Activated naive CD4-positive, alpha-beta T cell treated with anti-CD3 and anti-CD28 coated beads, Interleukin-2, amount 50 U/mL, for 72 hours (primary cell): ENCODE data around the gene FAM118B. TPM values are rescaled to one million over a fixed set of nuclear protein-coding genes. Genes with fewer than 3 reads are reported as not detected.
A peak's percentile ranks its signal among the peaks of the same experiment; 100 is the strongest.

Experiments
- ATAC-seq, 2 donors: fragments of 150-1000 bp; cut with Tn5 transposase; 2 replicates each; pipeline ENCODE4 v1.10.0; 2021; ENCODE audit warnings: mild to moderate bottlenecking in 2 of 2, moderate library complexity in 2 of 2
- DNase-seq, 2 donors: peaks; one replicate each; pipeline ENCODE4 v3.0.0; 2021 to 2022; ENCODE audit warnings: low spot score in 2 of 2
- H3K27ac Mint-ChIP-seq, 2 donors: one replicate each; pipeline ENCODE4 v1.8.0; 2022; ENCODE audit warnings: mild to moderate bottlenecking in 2 of 2, mixed read lengths in 2 of 2
- H3K36me3 Mint-ChIP-seq, 2 donors: one replicate each; pipeline ENCODE4 v1.8.0; 2022; ENCODE audit warnings: mixed read lengths in 2 of 2
- H3K9me3 Mint-ChIP-seq, 2 donors: one replicate each; pipeline ENCODE4 v1.8.0; 2022; ENCODE audit warnings: mixed read lengths in 2 of 2
- total RNA-seq, 2 donors: library from RNA; stranded (reverse); gene quantifications; one replicate each; pipeline ENCODE4 v1.2.3, GENCODE V29; 2022

Gene FAM118B
- total RNA-seq, 2 donors from 2014 or later, result 6.1 to 15.6 TPM

DNA sequence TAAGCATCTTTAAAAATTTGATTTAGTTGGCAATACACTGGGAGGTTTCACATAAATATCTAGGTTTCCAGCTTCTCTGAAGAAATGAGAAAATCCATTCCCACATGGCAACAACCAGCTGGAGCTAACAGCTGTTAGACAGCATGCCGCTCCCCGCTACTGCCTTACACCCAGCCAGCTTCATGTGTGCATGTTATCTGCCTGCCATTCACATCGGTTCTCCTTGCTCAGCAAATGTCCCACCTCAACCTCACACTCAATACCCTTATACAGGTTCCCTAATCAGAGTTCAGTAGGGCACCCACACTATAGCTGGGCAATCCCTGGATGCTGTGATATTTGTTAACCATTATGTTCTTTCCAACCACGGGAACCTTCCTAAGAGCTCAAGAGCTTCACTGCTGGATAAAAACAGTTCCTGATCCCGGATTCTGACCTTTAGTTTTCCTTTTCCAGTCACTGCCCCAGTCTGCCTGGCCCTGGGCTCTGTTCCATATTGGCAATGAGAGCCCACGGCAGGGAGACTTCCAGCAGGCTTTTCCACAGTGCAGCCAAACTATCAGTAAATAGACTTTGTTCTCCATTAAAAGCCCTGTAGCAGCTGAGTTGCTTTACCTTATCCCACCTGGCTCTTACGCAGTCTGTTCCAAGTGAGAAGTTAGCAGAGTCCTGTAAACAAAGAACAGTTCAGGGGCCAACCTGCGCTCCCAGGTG is 8.8 kb upstream of the FAM118B start:
- Mint-ChIP-seq H3K27ac (no peak overlapping the region), H3K36me3 (peaks cover 12 to 24% of the 10 kb centered on the region in 2 donors), H3K9me3 (peaks cover 0 to 6% of the 10 kb centered on the region in 2 donors)
- ATAC-seq (no peak), DNase-seq (no peak)

DNA sequence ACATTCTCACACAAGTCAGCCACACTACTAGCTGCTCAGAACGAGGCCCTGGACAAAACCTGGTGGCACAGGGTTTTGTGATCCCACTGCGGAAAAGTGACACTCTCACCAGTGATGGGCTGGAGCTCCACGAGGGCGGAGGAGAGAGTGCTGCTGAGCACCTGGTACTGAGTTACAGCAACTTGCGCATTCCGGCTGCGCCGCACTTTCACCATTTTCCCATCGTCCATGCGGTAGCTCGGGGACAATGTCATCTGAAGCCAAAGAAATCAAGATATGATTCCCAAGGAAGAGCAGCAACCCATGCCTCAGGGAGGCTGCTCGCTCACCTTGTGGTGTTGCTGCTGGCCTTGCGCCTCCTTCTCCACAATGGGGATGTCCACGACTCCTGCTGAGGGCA is 6.2 kb upstream of the FAM118B start:
- DNase-seq, result no peak
- H3K27ac Mint-ChIP-seq, result no peak overlapping the region
- H3K36me3 Mint-ChIP-seq, result peaks cover 9 to 16% of the 10 kb centered on the region in 2 donors
- no peak for ATAC-seq
- no peaks in the 10 kb centered on the region for H3K9me3 Mint-ChIP-seq

DNA sequence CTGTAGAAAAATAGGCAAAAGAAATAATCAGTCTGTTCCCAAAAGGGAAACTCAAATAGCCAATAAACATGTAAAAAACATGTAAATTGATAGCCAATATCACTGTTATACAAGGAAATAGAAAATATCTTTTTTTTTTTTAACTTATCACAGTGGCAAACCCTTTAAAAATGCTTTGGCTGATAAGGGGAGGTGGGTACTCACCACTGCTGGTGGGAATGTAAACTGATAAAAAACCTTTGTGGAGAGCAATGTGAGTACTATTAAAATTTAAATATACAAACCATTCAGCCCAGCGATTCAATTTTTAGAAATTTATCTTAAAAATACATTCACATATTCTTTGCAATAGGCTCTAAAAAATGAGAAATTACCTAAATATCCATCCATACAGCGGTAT is 3.7 kb upstream of the FAM118B start:
- DNase-seq, result no peak
- H3K27ac Mint-ChIP-seq, result no peak overlapping the region
- peaks cover 14 to 26% of the 10 kb centered on the region in 2 donors for H3K36me3 Mint-ChIP-seq
- no peak for ATAC-seq
- no peaks in the 10 kb centered on the region for H3K9me3 Mint-ChIP-seq

DNA sequence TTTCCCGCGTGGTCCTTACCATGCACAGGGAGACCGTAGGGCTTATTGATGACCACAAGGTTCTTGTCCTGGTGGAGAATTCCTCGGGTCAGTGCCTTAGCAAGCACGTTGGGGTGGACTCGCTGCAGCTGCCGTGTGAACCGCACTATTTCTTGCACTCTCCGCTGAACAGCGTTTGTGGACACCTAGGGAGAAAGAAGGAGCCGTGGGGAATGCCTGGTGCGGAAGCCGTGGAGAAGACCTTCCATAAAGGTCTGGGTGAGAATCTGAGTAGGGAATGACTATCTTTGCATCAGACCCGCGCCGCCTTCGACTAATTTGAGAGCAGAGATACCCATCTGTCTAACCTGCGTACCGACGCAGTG is 729 bp upstream of the FAM118B start:
- ATAC-seq, result no peak
- peaks cover 10 to 14% of the 10 kb centered on the region in 2 donors for H3K36me3 Mint-ChIP-seq

DNA sequence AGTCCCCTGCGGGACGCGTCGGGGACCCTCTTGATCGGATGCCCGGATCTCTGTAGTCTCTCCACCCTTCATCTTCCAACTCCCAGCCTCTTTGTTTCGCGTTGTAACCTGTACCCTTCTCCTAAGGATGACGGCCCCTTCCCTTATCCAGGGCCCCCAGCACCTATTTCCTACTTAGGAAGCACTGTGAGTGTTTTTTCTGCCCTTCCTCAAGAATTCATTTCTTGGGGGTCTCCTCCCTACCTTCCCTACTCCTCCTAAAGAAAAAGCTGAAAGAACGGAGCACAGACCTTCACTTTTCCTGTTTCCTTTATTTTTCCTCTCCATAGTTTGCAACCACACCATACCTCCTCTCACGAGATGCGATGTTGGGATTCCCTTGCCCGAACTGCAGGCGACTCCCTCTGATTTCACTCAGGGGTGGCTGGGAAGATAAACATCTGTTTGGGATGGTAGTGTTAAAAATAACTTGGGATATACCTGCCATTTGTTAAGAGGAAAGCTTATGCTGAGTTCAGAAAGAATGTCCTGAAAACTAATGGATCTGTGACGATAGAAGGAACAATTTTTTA is 593 bp downstream of the FAM118B start:
- ATAC-seq, result no peak
- Mint-ChIP-seq H3K9me3 (no peaks in the 10 kb centered on the region), H3K27ac (peak overlapping the region; percentile 82 to 97), H3K36me3 (peaks cover 9 to 10% of the 10 kb centered on the region in 2 donors)
- no peak for DNase-seq

More for the DNA sequence above, 729 bp upstream of the FAM118B start:
- peak overlapping the region; percentile 82 to 97 for H3K27ac Mint-ChIP-seq
- DNase-seq, result no peak
- no peaks in the 10 kb centered on the region for H3K9me3 Mint-ChIP-seq

DNA sequence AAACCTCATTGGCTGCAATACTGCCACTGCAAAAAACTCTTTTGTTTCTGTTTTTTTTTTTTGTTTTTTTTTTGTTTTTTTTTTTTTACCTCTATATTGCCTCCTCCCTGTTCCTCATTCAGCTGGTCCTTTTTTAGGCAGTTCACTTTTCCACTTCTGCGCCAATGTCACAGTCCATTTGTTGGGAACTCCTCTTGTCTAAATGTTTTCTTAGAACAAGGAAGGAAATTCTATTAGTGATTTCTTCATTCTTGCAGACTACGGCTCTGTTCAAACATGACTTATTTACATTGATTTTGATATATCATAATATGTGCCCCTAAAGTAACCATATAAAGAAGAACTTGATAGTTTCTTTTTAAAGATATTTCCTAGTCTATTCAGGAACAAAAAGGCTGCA is 2.9 kb downstream of the FAM118B start:
- peaks cover 6 to 10% of the 10 kb centered on the region in 2 donors for H3K36me3 Mint-ChIP-seq
- DNase-seq, result no peak
- no peak for ATAC-seq
- no peaks in the 10 kb centered on the region for H3K9me3 Mint-ChIP-seq
- no peak overlapping the region for H3K27ac Mint-ChIP-seq

DNA sequence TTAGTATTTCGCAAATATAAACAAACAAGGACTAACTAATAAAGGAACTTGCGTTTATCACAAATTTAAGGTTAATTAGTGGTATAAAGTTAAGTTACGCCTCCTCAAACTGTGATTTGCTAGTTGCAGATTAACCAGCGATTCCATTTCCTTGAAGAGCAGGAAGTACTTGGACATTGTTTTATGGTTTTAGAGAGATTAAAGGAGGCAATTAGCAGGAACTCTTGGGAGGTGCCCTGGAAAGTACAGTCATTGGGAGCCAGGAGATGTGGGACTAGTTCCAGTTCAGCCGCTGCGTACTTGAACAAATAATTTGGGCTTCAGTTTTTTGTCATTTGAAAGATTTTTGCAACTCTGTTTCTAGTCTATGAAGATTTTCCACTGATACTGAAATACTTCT is 3.3 kb downstream of the FAM118B start:
- Mint-ChIP-seq H3K27ac (no peak overlapping the region), H3K9me3 (no peaks in the 10 kb centered on the region), H3K36me3 (peaks cover 5 to 10% of the 10 kb centered on the region in 2 donors)
- DNase-seq (no peak), ATAC-seq (no peak)

DNA sequence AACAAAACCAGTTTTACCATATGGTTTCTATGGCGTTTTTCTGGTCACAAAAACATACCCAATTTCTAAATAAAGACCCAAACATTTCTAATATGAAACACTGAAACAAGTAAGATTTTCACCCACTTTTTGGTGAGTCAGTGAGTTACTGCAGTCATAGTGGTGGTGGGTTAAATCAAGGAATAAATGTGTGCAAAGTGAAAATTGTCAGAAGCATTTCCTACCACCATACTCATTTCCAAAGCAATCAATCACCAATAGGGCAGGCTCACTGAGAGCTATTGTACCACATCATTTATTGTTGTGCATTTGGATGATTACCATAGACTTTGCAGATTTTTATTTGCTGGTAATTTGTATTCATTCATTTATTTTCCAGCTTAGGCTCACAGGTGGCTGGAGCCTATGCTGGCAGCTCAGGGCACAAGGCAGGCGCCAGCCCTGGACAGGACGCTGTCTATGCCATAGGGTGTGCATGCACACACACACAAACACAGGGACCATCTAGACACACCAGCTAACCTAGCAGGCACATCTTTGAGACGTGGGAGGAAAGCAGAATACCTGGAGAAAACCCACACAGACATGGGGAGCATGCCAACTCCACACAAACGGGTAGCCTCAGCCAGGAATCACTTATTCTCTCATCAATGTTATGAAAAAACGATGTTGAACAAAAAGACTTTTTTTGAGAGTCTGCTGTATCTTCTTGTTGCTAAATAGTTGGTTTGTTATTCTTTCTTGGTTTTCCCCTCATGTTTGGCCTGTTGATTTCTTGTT is 5.1 kb downstream of the FAM118B start:
- ATAC-seq, result peak; percentile 30 to 78
- Mint-ChIP-seq H3K36me3 (peaks cover 0 to 5% of the 10 kb centered on the region in 2 donors), H3K27ac (peak overlapping the region in 1 of 2 donors; percentile 77), H3K9me3 (no peaks in the 10 kb centered on the region)
- no peak for DNase-seq

DNA sequence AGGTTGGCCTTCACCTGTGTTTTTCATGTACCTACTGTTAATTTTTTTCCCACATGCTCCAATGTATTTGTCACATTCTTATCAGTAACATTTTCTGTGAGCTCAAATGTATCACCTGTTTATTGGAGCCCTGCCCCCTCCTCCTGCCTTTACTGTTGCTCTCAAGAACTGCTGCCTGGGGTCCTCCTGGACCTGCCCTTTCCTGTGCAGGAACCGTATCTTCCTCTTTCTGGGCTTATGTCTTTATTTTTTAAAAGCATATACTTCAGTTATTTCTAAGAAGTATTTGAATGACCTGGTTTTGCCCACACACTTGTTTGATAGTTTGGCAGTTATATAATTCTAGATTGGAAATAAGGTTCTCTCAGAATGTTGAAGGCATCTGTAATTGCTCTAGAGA is 5.9 kb downstream of the FAM118B start:
- Mint-ChIP-seq H3K27ac (no peak overlapping the region), H3K9me3 (no peaks in the 10 kb centered on the region), H3K36me3 (no peaks in the 10 kb centered on the region)
- ATAC-seq, result no peak
- no peak for DNase-seq

DNA sequence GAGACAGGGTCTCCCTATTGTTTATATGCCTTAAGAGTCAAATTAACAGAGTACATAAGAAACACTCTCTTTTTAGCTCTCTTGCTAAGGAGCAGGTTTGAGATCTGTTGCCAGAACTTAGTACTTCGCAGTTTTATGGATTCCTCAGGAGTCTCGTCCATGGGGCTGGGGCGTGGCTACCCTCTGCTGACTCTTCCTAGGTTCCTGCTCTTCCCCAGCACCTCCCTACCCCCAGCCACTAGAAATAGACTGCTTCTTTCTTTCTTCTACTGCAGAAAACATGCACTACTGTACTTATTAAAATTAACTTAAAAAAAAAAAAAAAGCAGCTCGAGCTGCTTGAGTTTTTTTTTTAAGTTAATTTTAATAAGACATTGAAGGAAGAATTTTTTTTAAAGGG is 8.0 kb downstream of the FAM118B start:
- ATAC-seq, result no peak

DNA sequence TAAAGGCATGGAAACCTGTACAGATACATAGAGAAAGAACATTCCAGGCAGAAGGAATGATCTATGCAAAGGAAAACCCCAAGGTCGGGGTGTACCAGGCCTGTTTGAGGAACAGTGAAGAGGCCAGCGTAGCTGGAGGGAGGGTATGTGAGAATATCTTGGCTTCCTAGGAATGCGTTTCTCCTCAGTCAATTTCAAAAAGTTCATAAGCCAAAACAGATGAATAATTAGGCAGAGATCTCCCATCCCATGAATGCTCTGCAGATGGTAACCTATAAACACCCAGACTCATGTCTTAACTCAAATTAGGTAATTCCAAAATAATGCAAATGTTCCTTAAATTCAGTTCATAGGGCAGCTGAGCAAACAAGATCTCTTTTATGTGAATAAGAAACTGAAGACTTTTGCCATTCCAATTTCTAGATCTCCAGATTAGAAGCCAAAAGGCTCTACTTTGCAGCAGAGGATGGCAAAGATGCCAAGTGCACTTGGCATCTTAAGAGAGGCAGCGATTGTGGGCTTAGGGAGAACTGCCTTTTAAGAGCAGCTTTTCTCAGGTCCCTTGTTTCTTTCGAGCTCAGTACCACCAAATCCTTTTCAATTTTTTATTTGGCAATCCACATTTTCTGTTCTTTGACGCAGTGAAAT is 13.2 kb downstream of the FAM118B start:
- ATAC-seq (no peak), DNase-seq (no peak)
- Mint-ChIP-seq H3K36me3 (peaks cover 0 to 4% of the 10 kb centered on the region in 2 donors), H3K27ac (no peak overlapping the region), H3K9me3 (no peaks in the 10 kb centered on the region)

More for the DNA sequence above, 8.0 kb downstream of the FAM118B start:
- DNase-seq, result no peak
- no peaks in the 10 kb centered on the region for H3K36me3 Mint-ChIP-seq
- H3K9me3 Mint-ChIP-seq, result no peaks in the 10 kb centered on the region
- no peak overlapping the region for H3K27ac Mint-ChIP-seq

DNA sequence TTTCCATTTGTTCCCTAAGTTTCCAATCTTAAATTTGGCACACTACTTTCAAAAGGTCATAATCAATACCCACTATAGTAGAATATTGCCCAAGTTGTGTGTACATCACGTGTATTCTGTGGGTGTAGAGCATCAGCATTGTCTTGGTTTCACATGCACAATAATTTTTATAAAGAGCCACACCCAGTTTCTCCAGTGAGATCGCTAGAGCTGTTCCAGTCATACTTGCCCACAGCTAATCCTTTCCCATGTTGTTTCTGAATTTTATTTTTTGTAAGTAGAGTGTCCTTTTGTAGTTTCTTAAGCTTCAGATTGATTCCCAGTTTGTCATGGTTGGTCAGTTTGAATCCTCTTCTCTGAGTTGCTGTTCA is 13.7 kb downstream of the FAM118B start:
- DNase-seq (no peak), ATAC-seq (no peak)
- Mint-ChIP-seq H3K27ac (no peak overlapping the region), H3K36me3 (peaks cover 0 to 5% of the 10 kb centered on the region in 2 donors), H3K9me3 (no peaks in the 10 kb centered on the region)

DNA sequence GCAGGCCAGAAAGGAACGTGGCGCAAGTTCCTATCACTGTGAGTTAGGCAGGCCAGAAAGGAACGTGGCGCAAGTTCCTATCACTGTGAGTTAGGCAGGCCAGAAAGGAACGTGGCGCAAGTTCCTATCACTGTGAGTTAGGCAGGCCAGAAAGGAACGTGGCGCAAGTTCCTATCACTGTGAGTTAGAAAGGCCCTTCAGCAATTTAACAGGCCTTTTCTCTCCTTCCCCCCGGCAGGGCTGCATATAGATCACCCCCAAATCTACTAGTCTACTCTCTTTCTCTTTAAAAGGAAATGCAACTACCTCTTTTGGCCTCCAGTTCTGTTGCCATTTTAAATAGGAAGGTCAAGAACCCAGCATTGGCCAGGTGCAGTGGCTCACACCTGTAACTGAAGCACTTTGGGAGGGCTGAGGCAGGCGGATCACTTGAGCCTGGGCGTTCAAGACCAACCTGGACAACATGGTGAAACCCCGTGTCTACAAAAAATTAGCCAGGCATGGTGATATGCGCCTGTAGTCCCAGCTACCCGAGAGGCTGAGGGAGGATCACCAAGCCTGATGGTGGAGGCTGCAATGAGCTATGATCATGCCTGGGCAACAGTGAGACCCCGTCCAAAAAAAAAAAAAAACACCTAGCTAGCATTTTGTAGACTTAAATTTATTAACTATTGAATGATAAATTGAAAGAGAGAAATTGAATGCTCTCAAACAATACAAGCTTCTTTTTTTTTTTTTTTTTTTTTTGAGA is 14.9 kb downstream of the FAM118B start:
- ATAC-seq (no peak), DNase-seq (no peak)
- no peaks in the 10 kb centered on the region for H3K9me3 Mint-ChIP-seq
- H3K36me3 Mint-ChIP-seq, result peaks cover 0 to 5% of the 10 kb centered on the region in 2 donors
- no peak overlapping the region for H3K27ac Mint-ChIP-seq

DNA sequence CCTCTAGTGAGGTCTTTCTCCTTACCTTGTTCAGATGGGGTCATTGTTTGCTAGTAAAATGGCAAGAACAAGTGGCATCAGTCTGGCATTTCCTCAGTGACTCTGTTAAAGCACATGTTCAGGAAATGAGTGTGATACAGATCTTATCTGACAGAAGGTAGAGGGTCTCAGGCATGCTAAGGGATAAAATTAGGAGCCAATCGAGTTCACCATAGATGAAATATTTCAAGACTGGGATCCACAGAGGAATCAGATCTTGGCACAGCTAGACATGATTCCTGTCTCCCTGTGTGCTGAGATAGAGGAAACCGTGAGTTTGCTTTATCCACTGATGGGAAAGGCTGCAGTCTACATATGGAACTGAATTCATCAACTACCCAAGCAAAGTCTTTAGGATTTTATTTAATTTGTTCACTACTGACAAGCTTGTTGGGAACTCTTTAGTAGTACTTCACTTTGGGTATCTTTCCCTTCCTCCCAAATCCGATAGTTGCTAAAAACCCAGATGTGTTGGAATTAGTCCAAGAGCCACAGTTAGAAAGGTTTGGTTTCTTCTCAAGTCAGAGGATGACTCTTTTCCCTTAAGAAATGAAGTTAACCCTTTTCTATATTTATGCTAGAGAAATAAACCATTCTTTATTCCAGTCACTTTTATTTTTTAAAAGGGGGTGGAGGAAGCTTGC is 18.4 kb downstream of the FAM118B start:
- Mint-ChIP-seq H3K27ac (no peak overlapping the region), H3K36me3 (peaks cover 0 to 5% of the 10 kb centered on the region in 2 donors), H3K9me3 (no peaks in the 10 kb centered on the region)
- ATAC-seq (no peak), DNase-seq (no peak)

DNA sequence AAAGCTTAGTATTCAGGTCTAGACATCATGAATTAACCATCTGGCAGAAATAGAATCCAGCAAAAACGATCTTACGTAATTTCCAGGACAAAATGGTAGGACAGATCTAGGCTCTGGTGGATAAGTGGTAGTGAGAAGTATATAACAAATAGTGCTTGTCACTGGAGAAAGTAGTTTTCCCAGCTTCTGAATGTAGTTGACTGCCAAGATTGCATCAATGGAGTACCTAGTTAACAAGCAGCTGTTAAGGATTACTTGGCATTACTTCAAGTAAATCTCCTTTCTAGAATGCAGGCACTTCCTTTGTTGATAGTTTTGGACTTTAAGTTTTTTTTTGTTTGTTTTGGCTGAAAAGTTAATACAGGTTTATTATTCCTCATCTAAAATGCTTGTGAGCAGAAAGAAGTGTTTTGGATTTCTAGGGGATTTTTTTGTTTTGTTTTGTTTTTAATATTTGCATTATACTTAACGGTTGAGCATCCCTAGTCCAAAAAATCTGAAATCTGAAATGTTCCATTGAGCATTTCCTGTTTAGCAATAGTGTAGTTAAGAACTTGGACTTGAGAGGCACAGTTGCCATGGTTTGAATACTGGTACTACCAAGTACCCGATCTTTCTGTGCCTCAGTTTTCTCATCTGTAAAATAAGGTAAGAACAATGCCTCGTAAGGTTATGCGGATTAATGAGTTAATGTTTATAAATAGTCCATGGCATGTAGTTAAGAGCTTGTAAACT is 20.3 kb downstream of the FAM118B start:
- Mint-ChIP-seq H3K9me3 (no peaks in the 10 kb centered on the region), H3K36me3 (peaks cover 0 to 10% of the 10 kb centered on the region in 2 donors), H3K27ac (no peak overlapping the region)
- ATAC-seq (no peak), DNase-seq (no peak)
